HepG2 (cell line): ENCODE results near the gene SOCS1. TPM values are rescaled to one million over a fixed set of nuclear protein-coding genes. Genes with fewer than 3 reads are reported as not detected.

Source experiments
- ASH2L ChIP-seq: fragments of 300-600, 200-600 bp; sonication (generic); IDR thresholded peaks from 2 replicates; pipeline ENCODE4 v1.7.0; 2017; ENCODE audit warnings: low read depth, mild to moderate bottlenecking, moderate library complexity, mixed read lengths, low read length; ENCODE audit not compliant: insufficient read length
- CHD4 ChIP-seq: fragments of 200-600 bp; sonication (generic); IDR thresholded peaks from 2 replicates; pipeline ENCODE4 v1.7.0; 2017; ENCODE audit warnings: mild to moderate bottlenecking, low read length, borderline replicate concordance
- RCOR2 ChIP-seq: IDR thresholded peaks from 2 replicates; pipeline ENCODE4 v1.6.1; 2016; ENCODE audit warnings: missing biosample characterization, missing genetic modification reagents
- SRSF9 ChIP-seq: fragments of 200-400 bp; formaldehyde crosslinking; IDR thresholded peaks from 2 replicates; pipeline ENCODE4 v1.6.1; 2018; ENCODE audit warnings: borderline replicate concordance, mild to moderate bottlenecking, low read depth, low read length; ENCODE audit not compliant: insufficient read depth, poor library complexity, severe bottlenecking
- THAP11 ChIP-seq: IDR thresholded peaks from 2 replicates; pipeline ENCODE4 v1.6.1; 2016; ENCODE audit warnings: missing biosample characterization, missing genetic modification reagents
- ZFAT ChIP-seq: sonication (generic); formaldehyde crosslinking; conservative IDR thresholded peaks from 2 replicates; pipeline ENCODE4 v1.8.1; 2023; ENCODE audit warnings: missing genetic modification reagents, inconsistent platforms
- ZFP62 ChIP-seq: sonication (generic); formaldehyde crosslinking; IDR thresholded peaks from 2 replicates; pipeline ENCODE4 v1.4.0; 2020; ENCODE audit warnings: missing genetic modification reagents
- ZNF350 ChIP-seq: sonication (generic); formaldehyde crosslinking; IDR thresholded peaks from 2 replicates; pipeline ENCODE4 v1.4.0; 2020; ENCODE audit warnings: mild to moderate bottlenecking, low read depth, missing genetic modification reagents, borderline replicate concordance
- ZNF616 ChIP-seq: sonication (generic); formaldehyde crosslinking; IDR thresholded peaks from 2 replicates; pipeline ENCODE4 v1.5.0; 2020; ENCODE audit warnings: low read depth, mild to moderate bottlenecking, missing genetic modification reagents
- ZNF672 ChIP-seq: sonication (generic); formaldehyde crosslinking; IDR thresholded peaks from 2 replicates; pipeline ENCODE4 v1.8.1; 2022; ENCODE audit warnings: missing genetic modification reagents
- ZSCAN29 ChIP-seq: sonication (generic); formaldehyde crosslinking; conservative IDR thresholded peaks from 2 replicates; pipeline ENCODE4 v1.4.0; 2020; ENCODE audit warnings: mild to moderate bottlenecking, missing genetic modification reagents
- polyA plus RNA-seq, 8 experiments: library from polyadenylated mRNA; depleted of rRNA in 3 of 8; stranded (reverse) in 7 of 8; unstranded in 1 of 8; fragments of >200 nt; fragmentation: Illumina TruSeq in 4 of 8; extraction: Trizol in 4 of 8; gene quantifications; 2 replicates each; pipeline versions ENCODE4 v1.2.1 to v1.2.3, GENCODE V29; 2011 to 2016; ENCODE audit warnings: low read depth in 4 of 8, missing spikeins in 1 of 8, mixed read lengths in 1 of 8; ENCODE audit not compliant: insufficient read depth in 1 of 8
- total RNA-seq, 5 experiments: library from RNA; depleted of rRNA; stranded (reverse); fragments of >200 nt; fragmentation: Illumina TruSeq; extraction: Trizol; gene quantifications; 2 replicates each; pipeline ENCODE4 v1.2.3, GENCODE V29; 2016; ENCODE audit warnings: low read depth in 1 of 5
- TF ChIP-seq, protein P1 (sequence below): sonication (generic); formaldehyde crosslinking; IDR thresholded peaks from 2 replicates; pipeline ENCODE4 v1.5.0; 2020; ENCODE audit warnings: missing genetic modification reagents, mild to moderate bottlenecking, borderline replicate concordance
- TF ChIP-seq, protein P2 (sequence below): sonication (generic); formaldehyde crosslinking; IDR thresholded peaks from 2 replicates; pipeline ENCODE4 v1.5.1; 2020; ENCODE audit warnings: missing genetic modification reagents, mild to moderate bottlenecking, borderline replicate concordance
- TF ChIP-seq, protein P3 (sequence below): sonication (generic); formaldehyde crosslinking; IDR thresholded peaks from 2 replicates; pipeline ENCODE4 v1.8.0; 2023; ENCODE audit warnings: mild to moderate bottlenecking, missing genetic modification reagents
- TF ChIP-seq, protein P4 (sequence below): sonication (generic); formaldehyde crosslinking; conservative IDR thresholded peaks from 2 replicates; pipeline ENCODE4 v1.8.1; 2023; ENCODE audit warnings: missing genetic modification reagents
- TF ChIP-seq, protein P5 (sequence below): sonication (generic); formaldehyde crosslinking; IDR thresholded peaks from 2 replicates; pipeline ENCODE4 v1.4.0; 2020; ENCODE audit warnings: missing genetic modification reagents, mild to moderate bottlenecking, borderline replicate concordance

Gene SOCS1
- total and polyA plus RNA-seq, 2 of the 13 experiments (the other 11 are each of a cell fraction or from before 2014, with no cell fraction given), result 5.3 to 6.3 TPM

DNA sequence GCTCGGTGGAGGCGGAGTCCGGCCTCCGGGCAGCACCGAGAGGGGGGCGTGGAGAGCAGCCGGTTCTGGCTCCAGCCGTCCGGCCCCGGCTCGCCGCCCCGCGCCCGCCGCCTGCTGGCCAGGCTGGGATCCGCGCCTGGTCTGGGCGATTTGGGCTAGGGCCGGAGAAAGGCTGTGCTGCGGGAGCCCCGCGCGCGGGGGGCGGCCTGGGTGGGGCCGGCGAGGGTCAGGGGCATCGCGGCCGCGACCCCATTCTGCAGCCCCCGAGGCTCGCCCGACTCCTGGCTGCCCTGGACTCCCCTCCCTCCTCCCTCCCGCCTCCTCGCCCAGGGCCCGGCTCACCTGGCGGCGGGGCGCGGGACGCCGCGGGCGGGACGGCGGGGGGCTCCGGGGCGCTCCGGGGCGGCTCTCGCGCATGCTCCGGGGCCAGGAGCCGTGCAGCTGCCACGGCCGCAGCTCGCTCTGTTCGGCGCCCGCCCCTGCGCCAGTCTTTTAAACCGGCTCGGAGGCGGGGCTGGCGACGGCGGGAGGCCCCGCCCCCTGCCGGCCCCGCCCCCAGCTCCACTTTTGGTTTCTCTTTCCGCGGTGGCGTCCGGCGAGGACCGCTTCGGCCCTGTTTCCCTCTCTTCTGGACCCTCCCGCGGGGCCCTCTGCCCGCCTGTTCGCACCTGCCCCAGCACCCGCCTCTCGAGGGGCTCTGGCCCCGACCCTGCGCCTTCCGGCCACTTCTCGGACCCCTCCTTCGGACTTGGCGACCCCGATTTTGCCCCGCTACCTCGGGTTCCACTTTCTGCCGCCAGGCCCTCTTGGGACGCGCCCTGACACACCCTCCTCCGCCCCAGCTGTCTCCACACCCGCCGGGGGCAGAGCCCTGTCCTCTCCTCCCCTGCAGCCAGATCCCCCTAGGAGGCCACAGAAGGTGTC is at the start of gene SOCS1 (continued):
- TF ChIP-seq ZNF350 (CRISPR knock-in tag) (peak; percentile 36; the same call in 1 of the 2 replicates), ZSCAN29 (CRISPR knock-in tag) (no peak), THAP11 (CRISPR knock-in tag) (peak; percentile 74), ASH2L (peak; percentile 91), ZFAT (CRISPR knock-in tag) (0 out of 2 replicates have a peak, but pooled peaks have one; percentile 78), ZNF616 (CRISPR knock-in tag) (no peak), ZNF672 (CRISPR knock-in tag) (no peak), RCOR2 (CRISPR knock-in tag) (peak; percentile 33; the same call in 1 of the 2 replicates), CHD4 (peak; percentile 18; the same call in 1 of the 2 replicates), ZFP62 (CRISPR knock-in tag) (0 out of 2 replicates have a peak, but pooled peaks have one; percentile 22), SRSF9 (no peak)
- TF ChIP-seq, protein P1, sequence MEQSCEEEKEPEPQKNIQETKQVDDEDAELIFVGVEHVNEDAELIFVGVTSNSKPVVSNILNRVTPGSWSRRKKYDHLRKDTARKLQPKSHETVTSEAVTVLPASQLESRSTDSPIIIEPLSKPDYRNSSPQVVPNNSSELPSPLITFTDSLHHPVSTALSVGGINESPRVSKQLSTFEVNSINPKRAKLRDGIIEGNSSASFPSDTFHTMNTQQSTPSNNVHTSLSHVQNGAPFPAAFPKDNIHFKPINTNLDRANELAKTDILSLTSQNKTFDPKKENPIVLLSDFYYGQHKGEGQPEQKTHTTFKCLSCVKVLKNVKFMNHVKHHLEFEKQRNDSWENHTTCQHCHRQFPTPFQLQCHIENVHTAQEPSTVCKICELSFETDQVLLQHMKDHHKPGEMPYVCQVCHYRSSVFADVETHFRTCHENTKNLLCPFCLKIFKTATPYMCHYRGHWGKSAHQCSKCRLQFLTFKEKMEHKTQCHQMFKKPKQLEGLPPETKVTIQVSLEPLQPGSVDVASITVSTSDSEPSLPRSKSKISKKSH (CRISPR knock-in tag), result peak; percentile 79; the same call in 1 of the 2 replicates
- TF ChIP-seq, protein P2, sequence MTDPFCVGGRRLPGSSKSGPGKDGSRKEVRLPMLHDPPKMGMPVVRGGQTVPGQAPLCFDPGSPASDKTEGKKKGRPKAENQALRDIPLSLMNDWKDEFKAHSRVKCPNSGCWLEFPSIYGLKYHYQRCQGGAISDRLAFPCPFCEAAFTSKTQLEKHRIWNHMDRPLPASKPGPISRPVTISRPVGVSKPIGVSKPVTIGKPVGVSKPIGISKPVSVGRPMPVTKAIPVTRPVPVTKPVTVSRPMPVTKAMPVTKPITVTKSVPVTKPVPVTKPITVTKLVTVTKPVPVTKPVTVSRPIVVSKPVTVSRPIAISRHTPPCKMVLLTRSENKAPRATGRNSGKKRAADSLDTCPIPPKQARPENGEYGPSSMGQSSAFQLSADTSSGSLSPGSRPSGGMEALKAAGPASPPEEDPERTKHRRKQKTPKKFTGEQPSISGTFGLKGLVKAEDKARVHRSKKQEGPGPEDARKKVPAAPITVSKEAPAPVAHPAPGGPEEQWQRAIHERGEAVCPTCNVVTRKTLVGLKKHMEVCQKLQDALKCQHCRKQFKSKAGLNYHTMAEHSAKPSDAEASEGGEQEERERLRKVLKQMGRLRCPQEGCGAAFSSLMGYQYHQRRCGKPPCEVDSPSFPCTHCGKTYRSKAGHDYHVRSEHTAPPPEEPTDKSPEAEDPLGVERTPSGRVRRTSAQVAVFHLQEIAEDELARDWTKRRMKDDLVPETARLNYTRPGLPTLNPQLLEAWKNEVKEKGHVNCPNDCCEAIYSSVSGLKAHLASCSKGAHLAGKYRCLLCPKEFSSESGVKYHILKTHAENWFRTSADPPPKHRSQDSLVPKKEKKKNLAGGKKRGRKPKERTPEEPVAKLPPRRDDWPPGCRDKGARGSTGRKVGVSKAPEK (CRISPR knock-in tag), result no peak
- TF ChIP-seq, protein P3, sequence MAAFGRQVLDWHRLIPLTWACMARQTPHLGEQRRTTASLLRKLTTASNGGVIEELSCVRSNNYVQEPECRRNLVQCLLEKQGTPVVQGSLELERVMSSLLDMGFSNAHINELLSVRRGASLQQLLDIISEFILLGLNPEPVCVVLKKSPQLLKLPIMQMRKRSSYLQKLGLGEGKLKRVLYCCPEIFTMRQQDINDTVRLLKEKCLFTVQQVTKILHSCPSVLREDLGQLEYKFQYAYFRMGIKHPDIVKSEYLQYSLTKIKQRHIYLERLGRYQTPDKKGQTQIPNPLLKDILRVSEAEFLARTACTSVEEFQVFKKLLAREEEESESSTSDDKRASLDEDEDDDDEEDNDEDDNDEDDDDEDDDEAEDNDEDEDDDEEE (CRISPR knock-in tag), result peak; percentile 37
- TF ChIP-seq, protein P4, sequence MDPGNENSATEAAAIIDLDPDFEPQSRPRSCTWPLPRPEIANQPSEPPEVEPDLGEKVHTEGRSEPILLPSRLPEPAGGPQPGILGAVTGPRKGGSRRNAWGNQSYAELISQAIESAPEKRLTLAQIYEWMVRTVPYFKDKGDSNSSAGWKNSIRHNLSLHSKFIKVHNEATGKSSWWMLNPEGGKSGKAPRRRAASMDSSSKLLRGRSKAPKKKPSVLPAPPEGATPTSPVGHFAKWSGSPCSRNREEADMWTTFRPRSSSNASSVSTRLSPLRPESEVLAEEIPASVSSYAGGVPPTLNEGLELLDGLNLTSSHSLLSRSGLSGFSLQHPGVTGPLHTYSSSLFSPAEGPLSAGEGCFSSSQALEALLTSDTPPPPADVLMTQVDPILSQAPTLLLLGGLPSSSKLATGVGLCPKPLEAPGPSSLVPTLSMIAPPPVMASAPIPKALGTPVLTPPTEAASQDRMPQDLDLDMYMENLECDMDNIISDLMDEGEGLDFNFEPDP (CRISPR knock-in tag), result no peak; the same call in 1 of the 2 replicates
- TF ChIP-seq, protein P5, sequence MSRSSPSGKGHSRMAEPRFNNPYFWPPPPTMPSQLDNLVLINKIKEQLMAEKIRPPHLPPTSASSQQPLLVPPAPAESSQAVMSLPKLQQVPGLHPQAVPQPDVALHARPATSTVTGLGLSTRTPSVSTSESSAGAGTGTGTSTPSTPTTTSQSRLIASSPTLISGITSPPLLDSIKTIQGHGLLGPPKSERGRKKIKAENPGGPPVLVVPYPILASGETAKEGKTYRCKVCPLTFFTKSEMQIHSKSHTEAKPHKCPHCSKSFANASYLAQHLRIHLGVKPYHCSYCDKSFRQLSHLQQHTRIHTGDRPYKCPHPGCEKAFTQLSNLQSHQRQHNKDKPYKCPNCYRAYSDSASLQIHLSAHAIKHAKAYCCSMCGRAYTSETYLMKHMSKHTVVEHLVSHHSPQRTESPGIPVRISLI, result peak; percentile 13; the same call in 1 of the 2 replicates
